Measurements from ENCODE around the gene CDKN1B. TPM values are rescaled to one million over a fixed set of nuclear protein-coding genes. Genes with fewer than 3 reads are reported as not detected.
A peak's percentile ranks its signal among the peaks of the same experiment; 100 is the strongest.

Gene CDKN1B
- total and polyA plus RNA-seq, 3 donors from 2014 or later = 59.2 to 98.9 (median 76.1) TPM

GRCh38 chr12:12744546-12745305 is 27.6 kb downstream of the CDKN1B start:
- Histone ChIP-seq H3K4me1 (peaks cover 17% of the 10 kb centered on the region), H3K9me3 (no peaks in the 10 kb centered on the region), H3K27me3 (no peaks in the 10 kb centered on the region), H3K27ac (no peak overlapping the region), H3K4me3 (no peak overlapping the region), H3K36me3 (ENCODE audit: low read depth, missing control alignments) (no peaks in the 10 kb centered on the region)
- TF ChIP-seq POLR2A (IDR thresholded peaks at IDR 0.05) (no peak), CTCF (IDR thresholded peaks at IDR 0.05) (no peak)
- intact Hi-C loops (cut with DNase I; ENCODE audit: low total_unique reads) = no loop called here
- DNase-seq = no peak
- whole genome bisulfite sequencing, 2 donors = 86 to 95% methylated on average over 8 of the region's 8 CpGs

GRCh38 chr12:12745576-12746211 is 28.5 kb downstream of the CDKN1B start:
- no peaks in the 10 kb centered on the region for H3K9me3 ChIP-seq
- no peaks in the 10 kb centered on the region for H3K27me3 ChIP-seq
- DNase-seq = no peak
- WGBS, 2 donors = 88 to 89% methylated on average over 6 to 7 of the region's 7 CpGs
- intact Hi-C loops (cut with DNase I; ENCODE audit: low total_unique reads) = no loop called here
- peaks cover 17% of the 10 kb centered on the region for H3K4me1 ChIP-seq
- no peak for TF ChIP-seq POLR2A (IDR thresholded peaks at IDR 0.05)
- TF ChIP-seq CTCF (IDR thresholded peaks at IDR 0.05) = no peak
- no peak overlapping the region for H3K27ac ChIP-seq
- H3K36me3 ChIP-seq (ENCODE audit: low read depth, missing control alignments) = no peaks in the 10 kb centered on the region
- no peak overlapping the region for H3K4me3 ChIP-seq

- H3K4me3 ChIP-seq = no peak overlapping the region
- TF ChIP-seq POLR2A (IDR thresholded peaks at IDR 0.05) = no peak
- no peak for TF ChIP-seq CTCF (IDR thresholded peaks at IDR 0.05)
- intact Hi-C loops (cut with DNase I; ENCODE audit: low total_unique reads) = no loop called here
- no peaks in the 10 kb centered on the region for H3K36me3 ChIP-seq (ENCODE audit: low read depth, missing control alignments)
- no peak overlapping the region for H3K27ac ChIP-seq
- DNase-seq = no peak
- 66 to 81% methylated on average over 3 of the region's 3 CpGs for WGBS, 2 donors
- no peaks in the 10 kb centered on the region for H3K27me3 ChIP-seq
- no peaks in the 10 kb centered on the region for H3K9me3 ChIP-seq
- H3K4me1 ChIP-seq = peaks cover 9% of the 10 kb centered on the region
These were observed 30.1 kb downstream of the CDKN1B start for GRCh38 chr12:12747278-12747677.

- DNase-seq = no peak
- Histone ChIP-seq H3K27ac (peak overlapping the region in 1 of 2 donors; percentile 4), H3K9me3 (no peaks in the 10 kb centered on the region), H3K4me3 (no peak overlapping the region), H3K27me3 (no peaks in the 10 kb centered on the region), H3K4me1 (peaks cover 9% of the 10 kb centered on the region), H3K36me3 (ENCODE audit: low read depth, missing control alignments) (no peaks in the 10 kb centered on the region)
- WGBS, 2 donors = 46% methylated on average over 3 of the region's 3 CpGs
- no peak for TF ChIP-seq POLR2A (IDR thresholded peaks at IDR 0.05)
- TF ChIP-seq CTCF (IDR thresholded peaks at IDR 0.05) = no peak
- intact Hi-C loops (cut with DNase I; ENCODE audit: low total_unique reads) = no loop called here
These were observed 30.9 kb downstream of the CDKN1B start for GRCh38 chr12:12748044-12748443.
